GM21526 (cell line): ENCODE results near the gene CLCNKB.

Source experiments
- ATAC-seq: cut with Tn5 transposase; IDR thresholded peaks from one replicate; pipeline ENCODE4 v1.9.1; 2021; ENCODE audit warnings: moderate library complexity; ENCODE audit not compliant: unreplicated experiment, low FRiP score

Gene CLCNKB

GRCh38 chr1:16072616-16073484 lies 29.3 kb downstream of the CLCNKB start:
- no peak for ATAC-seq

GRCh38 chr1:16073490-16074119 lies 30.0 kb downstream of the CLCNKB start, which contains the start of gene FAM131C:
Gene FAM131C (minus strand): TSS chr1:16073651. CDS start chr1:16073442, 209 bp downstream.
- no peak for ATAC-seq

GRCh38 chr1:16074217-16074616 lies 30.6 kb downstream of the CLCNKB start:
- no peak for ATAC-seq

GRCh38 chr1:16075337-16076030 lies 31.9 kb downstream of the CLCNKB start:
- no peak for ATAC-seq

GRCh38 chr1:16076031-16076864 lies 32.7 kb downstream of the CLCNKB start:
- ATAC-seq: no peak

GRCh38 chr1:16076865-16077238 lies 33.3 kb downstream of the CLCNKB start:
- ATAC-seq: no peak

DNA sequence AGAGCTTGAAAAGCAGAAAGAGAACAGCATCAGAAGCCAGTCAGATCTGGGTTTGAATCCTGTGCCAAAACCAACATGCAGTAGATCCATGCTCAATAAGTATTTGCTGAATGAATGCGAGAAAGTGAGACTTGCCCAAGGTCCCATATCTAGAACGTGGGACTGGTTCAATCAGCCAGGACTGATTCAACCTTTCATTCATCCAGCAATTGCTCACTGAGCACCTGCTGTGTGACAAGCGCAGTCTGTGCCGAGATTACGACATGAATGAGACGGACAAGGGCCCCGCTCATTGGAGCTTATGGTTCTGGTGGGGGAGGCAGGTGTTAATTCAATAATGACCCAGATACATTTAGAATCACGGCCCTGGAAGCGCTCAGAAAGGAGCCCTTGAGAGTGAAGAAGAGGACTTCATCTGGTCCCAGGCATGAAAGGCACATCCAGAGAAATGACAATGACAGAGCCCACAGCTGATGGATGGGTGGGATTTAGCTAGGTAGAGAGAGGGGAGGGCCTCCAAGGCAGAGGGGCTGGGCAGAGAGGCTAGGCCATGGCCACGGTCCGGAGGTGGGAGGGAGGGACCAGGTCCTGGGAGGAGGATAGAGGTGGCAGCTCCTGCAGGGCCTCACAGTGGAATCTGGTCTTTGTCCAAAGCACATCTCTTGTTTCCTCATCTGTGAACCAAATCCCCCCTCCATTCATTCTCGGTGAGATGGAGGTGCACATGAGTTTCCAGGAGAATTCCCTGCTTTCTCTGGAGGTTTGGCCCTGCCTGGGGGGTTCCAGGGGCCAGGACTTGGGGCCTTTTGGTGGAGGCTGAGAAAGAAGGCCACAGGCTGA lies 34.0 kb downstream of the CLCNKB start:
- no peak for ATAC-seq

GRCh38 chr1:16078925-16079656 lies 35.5 kb downstream of the CLCNKB start:
- ATAC-seq: peak; percentile 47

DNA sequence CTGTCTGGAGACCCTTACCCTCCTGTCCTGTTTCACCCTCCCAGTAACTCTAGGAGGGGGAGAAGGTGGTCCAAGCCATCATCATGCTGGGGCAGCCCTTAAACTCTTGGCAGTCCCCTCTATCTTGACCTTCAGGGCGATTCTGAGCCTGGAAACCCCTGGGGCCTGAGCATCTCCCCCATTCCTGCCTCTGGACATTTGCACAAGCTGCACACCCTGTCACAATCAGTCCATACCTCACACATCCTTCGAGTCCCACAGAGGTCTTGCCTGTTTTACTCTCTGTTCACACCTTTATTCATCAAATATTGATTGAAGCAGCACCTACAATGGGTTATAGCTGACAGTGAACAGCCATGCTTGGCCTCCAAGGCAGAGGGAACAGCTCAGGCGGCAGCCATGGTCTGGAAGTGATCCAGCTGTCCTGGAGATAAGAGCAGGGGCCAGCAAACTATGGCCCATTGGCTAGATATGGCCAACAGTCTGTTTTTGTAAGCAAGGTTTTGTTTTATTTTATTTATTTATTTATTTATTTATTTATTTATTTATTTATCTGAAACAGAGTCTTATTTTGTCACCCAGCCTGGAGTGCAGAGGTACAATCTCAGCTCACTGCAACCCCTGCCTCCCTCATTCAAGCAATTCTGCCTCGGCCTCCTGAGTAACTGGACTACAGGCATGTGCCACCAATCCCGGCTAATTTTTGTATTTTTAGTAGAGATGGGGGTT lies 37.0 kb downstream of the CLCNKB start:
- no peak for ATAC-seq

DNA sequence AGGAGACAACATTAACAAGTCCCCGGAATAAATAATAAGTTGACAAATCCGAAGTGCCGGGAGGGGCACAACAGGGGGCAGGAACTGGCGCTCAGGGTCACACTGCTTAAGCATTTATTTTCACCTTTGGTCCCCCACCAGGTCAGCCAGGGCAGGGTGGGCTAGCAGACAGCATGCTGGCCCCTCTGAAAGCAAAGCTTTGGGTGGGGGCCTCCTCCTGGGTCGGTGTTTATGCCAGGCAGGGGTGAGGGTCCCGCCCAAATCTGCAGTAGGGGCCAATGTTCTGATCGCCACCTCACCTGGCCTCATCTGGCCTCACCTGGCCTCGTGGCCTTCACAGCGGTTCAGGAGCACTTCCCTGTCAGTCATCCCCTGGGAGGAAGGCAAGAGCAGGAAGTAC lies 38.1 kb downstream of the CLCNKB start:
- ATAC-seq: no peak

- no peak for ATAC-seq
These were observed 38.9 kb downstream of the CLCNKB start for GRCh38 chr1:16082283-16083038.

DNA sequence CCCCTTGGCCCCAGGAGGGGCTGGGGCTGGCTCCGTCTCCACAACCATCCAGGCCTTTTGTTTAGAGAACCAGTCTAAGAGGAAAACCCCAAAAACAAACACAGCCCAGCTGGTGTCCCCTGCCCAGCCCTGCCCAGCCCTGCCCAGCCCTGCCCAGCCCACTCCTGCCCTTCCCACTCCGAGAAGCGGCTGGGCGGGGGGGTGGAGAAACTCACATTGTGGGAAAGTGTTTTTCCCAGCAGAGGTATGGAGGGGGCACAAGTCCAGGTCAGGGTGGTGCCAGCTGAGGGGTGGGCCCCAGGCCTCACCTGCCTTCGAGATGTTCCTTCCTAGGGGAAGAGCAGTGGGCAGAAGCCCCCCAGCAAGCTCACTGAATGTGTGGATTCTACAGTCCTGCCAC lies 39.9 kb downstream of the CLCNKB start:
- no peak for ATAC-seq

DNA sequence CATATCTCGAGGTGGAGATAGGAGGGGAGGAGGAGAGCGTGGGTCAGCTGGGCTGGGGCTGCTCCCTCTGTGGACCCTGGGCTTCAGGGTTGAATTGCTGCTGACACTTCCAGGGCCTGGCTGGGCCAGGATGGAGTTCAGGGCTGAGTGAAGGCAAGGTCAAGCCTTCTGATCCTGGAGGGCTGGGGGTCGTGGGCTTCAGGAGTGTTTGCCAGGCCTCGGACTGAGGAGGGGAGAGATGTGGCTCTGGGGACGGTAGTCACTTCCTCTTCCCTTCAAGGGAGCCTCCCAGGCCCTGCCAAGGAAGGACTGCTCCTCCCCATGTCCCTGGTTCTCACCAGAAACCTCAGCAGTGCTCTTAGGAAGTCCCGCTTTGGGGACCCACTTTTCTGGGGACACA lies 41.9 kb downstream of the CLCNKB start:
- ATAC-seq: no peak

- ATAC-seq: no peak
These were observed 44.2 kb downstream of the CLCNKB start for GRCh38 chr1:16087733-16088132.

DNA sequence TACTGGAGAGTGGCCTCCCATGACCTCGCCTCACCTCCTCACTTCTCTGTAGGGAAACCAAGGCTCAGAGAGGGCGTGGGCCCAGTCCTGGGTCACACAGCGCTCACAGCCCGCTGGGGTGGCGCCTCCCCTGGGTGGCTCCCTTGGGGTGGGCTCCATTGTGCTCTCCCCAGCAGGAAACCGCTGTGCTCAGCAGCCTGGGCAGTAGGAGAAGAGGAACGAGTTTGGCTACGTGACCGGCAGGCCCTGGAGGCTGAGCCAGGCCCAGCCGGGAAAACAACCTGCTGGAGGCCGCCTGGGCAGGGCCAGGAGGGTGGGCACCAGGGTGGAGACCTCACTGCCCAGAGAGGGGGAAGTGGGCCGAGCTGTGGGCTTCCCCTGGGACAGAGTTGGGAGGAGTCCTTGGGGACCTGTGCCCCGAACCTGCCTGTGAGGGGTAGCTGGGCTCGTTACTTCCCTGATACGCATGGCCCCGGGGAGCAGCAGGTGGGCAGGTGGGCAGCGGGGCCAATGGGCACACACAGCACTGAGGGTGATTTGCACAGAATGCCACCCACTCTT lies 44.8 kb downstream of the CLCNKB start:
- ATAC-seq: no peak

- no peak for ATAC-seq
These were observed 45.4 kb downstream of the CLCNKB start for GRCh38 chr1:16088996-16089395.

DNA sequence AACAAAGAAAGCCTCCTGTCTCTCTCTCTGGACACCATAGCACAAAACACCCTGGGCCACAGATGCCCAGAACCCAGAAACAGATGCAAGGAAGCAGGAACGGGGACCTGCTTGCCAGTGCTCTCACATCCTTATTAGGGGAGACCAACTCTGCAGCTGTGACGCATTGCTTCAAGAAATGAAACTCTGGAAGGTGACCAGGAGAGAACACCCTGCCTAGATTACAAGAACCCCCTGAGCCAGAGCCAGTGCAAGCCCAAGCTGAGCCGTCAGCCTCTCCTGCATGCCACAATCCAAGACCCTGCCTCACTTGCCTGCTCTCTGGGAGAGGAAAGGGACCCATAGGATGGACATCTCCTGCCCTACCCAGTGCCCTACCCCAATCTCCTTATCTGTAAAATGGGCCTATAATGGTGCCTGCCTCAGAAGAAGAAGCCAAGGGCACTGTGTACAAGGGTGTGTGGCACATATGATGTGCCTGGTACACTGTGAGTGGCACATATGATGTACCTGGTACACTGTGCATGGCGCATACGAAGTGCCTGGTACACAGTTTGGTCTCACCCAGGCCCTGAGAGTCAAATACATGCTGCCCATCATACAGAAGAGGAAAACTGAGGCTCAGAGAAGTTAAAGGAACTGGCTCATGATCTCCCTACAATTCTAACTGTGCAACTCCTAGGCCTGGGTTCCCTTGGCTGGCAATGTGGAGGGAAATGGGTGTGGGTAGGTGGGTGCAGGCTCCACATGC lies 46.7 kb downstream of the CLCNKB start:
- no peak for ATAC-seq
